Transverse colon (tissue), 4 donors: ENCODE measurements around the gene CCDC43. TPM values are rescaled to one million over a fixed set of nuclear protein-coding genes. Genes with fewer than 3 reads are reported as not detected.

Source experiments
- DNase-seq: peaks from one replicate; pipeline ENCODE4 v3.0.0-alpha.2; 2019
- H3K27ac ChIP-seq, 4 donors: fragments of 200-600 bp; sonication (generic); 2 replicates each; pipeline ENCODE4 v1.5.1; 2016 to 2018; ENCODE audit warnings: inconsistent platforms in 4 of 4
- H3K27me3 ChIP-seq: fragments of 200-600 bp; sonication (generic); 2 replicates; pipeline ENCODE4 v1.5.1; 2017; ENCODE audit warnings: inconsistent platforms
- H3K36me3 ChIP-seq, 4 donors: fragments of 200-600 bp; sonication (generic); 2 replicates each; pipeline ENCODE4 v1.5.1; 2017 to 2019; ENCODE audit warnings: inconsistent platforms in 4 of 4
- H3K4me1 ChIP-seq, 4 donors: fragments of 200-600 bp; sonication (generic); 2 replicates each; pipeline ENCODE4 v1.5.1; 2017 to 2020; ENCODE audit warnings: inconsistent platforms in 4 of 4
- H3K4me3 ChIP-seq, 4 donors: fragments of 200-600 bp; sonication (generic); 1 replicate in 1 of 4; 2 replicates in 3 of 4; pipeline versions ENCODE4 v1.5.1 to v1.6.1; 2017 to 2019; ENCODE audit warnings: inconsistent platforms in 4 of 4
- H3K9me3 ChIP-seq, 2 donors: fragments of 200-600 bp; sonication (generic); 2 replicates each; pipeline ENCODE4 v1.5.1; 2017 to 2019; ENCODE audit warnings: inconsistent platforms in 2 of 2
- CTCF ChIP-seq, 5 experiments: fragments of 200-600 bp in 3 of 5; fragments of 450-650 bp in 2 of 5; sonication (generic) in 3 of 5; IDR thresholded peaks; 1 replicate in 2 of 5; 2 replicates in 3 of 5; pipeline ENCODE4 v1.5.1; 2016 to 2017; ENCODE audit warnings: antibody characterized with exemption in 5 of 5, inconsistent platforms in 3 of 5, mild to moderate bottlenecking in 2 of 5, moderate library complexity in 1 of 5
- EP300 ChIP-seq: sonication (generic); formaldehyde crosslinking; IDR thresholded peaks from one replicate; pipeline ENCODE4 v1.6.1; 2017; ENCODE audit warnings: antibody characterized with exemption, low read depth
- POLR2A ChIP-seq: fragments of 450-650 bp; IDR thresholded peaks from one replicate; pipeline ENCODE4 v1.6.1; 2016; ENCODE audit warnings: antibody characterized with exemption, mild to moderate bottlenecking, moderate library complexity
- POLR2AphosphoS5 ChIP-seq, 3 donors: sonication (generic); formaldehyde crosslinking; IDR thresholded peaks; one replicate each; pipeline ENCODE4 v1.6.1; 2016; ENCODE audit warnings: antibody characterized with exemption in 3 of 3
- WGBS, 2 donors: methylation state at CpG; one replicate each; pipeline ENCODE4 v1.1.5; 2018; ENCODE audit warnings: low coverage in 1 of 2; 5-methylcytosine and 5-hydroxymethylcytosine counted together
- in situ Hi-C, 4 donors: fragments of 200-750 bp; cut with MboI; loops; one replicate each; pipeline versions ENCODE4 v1.15.0 to v1.15.1; 2017; ENCODE audit warnings: low sequenced_read_pairs in 3 of 4, low pct_ligation_motif_present in 1 of 4, low pct_unique_long_range_greater_than_20kb in 1 of 4
- intact Hi-C: fragments of 100-400 bp; cut with DNase I; formaldehyde crosslinking; loops from one replicate; pipeline ENCODE4 v1.15.1; 2023; ENCODE audit warnings: low total_unique reads
- total RNA-seq, 4 donors: library from RNA; depleted of rRNA; stranded (reverse); fragments of >200 nt; gene quantifications; one replicate each; pipeline ENCODE4 v1.1.0, GENCODE V29; 2016

CCDC43 gene
- total RNA-seq, 4 donors from 2014 or later = 2.0 to 16.1 (median 13.8) TPM

DNA sequence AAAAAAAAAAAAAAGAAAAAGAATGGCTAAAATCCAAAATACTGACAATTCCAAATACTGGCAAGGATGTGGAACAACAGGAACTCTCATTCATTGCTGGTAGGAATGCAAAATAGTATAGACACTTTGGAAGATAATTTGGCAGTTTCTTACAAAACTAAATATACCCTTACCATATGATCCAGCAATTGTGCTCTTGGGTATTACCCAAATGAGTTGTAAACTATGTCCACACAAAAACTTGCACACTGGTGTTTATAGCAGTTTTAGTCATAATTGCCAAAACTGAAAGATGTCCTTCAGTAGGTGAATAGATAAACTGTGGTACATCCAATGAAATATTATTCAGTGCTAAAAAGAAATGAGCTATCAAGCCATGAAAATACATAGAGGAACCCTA, 41.8 kb downstream of the CCDC43 start:
- DNase-seq = no peak
- H3K27ac ChIP-seq = no peak overlapping the region
- TF ChIP-seq CTCF (IDR thresholded peaks at IDR 0.05) = no peak
- TF ChIP-seq POLR2A = no peak
- TF ChIP-seq POLR2AphosphoS5 (IDR thresholded peaks at IDR 0.05) = no peak
- no peak for TF ChIP-seq EP300
- intact Hi-C loops = no loop called here
- peaks cover 42% of the 10 kb centered on the region for H3K27me3 ChIP-seq
- no peaks in the 10 kb centered on the region for H3K36me3 ChIP-seq
- in situ Hi-C loops = loop anchor here (10.0 to 25.0 kb wide), 2 partner anchors 110 to 113 kb away; no protein-coding TSS in a partner anchor
- no peaks in the 10 kb centered on the region for H3K9me3 ChIP-seq
- no peak overlapping the region for H3K4me3 ChIP-seq
- H3K4me1 ChIP-seq = no peaks in the 10 kb centered on the region

GRCh38 chr17:44646280-44646679, 43.3 kb downstream of the CCDC43 start:
- Histone ChIP-seq H3K4me1 (no peaks in the 10 kb centered on the region), H3K27me3 (peaks cover 40% of the 10 kb centered on the region), H3K9me3 (no peaks in the 10 kb centered on the region), H3K4me3 (no peak overlapping the region), H3K36me3 (no peaks in the 10 kb centered on the region), H3K27ac (no peak overlapping the region)
- TF ChIP-seq POLR2A = no peak
- TF ChIP-seq CTCF (IDR thresholded peaks at IDR 0.05) = no peak
- TF ChIP-seq EP300 = no peak
- TF ChIP-seq POLR2AphosphoS5 (IDR thresholded peaks at IDR 0.05) = no peak
- DNase-seq = no peak
- in situ Hi-C loops (loop anchor here (10.0 to 25.0 kb wide), 2 partner anchors 109 to 111 kb away; no protein-coding TSS in a partner anchor), intact Hi-C loops (no loop called here)
- 80 to 83% methylated on average over 3 to 4 of the region's 4 CpGs for WGBS, 2 donors

- no peak for DNase-seq
- no peaks in the 10 kb centered on the region for H3K36me3 ChIP-seq
- H3K9me3 ChIP-seq = no peaks in the 10 kb centered on the region
- 71 to 82% methylated on average over 4 to 12 of the region's 12 CpGs for WGBS, 2 donors
- intact Hi-C loops (no loop called here), in situ Hi-C loops (loop anchor here (10.0 to 25.0 kb wide), 2 partner anchors 108 to 111 kb away; no protein-coding TSS in a partner anchor)
- no peak overlapping the region for H3K4me3 ChIP-seq
- TF ChIP-seq EP300 = no peak
- TF ChIP-seq POLR2A = no peak
- TF ChIP-seq POLR2AphosphoS5 (IDR thresholded peaks at IDR 0.05) = no peak
- no peak for TF ChIP-seq CTCF (IDR thresholded peaks at IDR 0.05)
- no peak overlapping the region for H3K27ac ChIP-seq
- H3K27me3 ChIP-seq = peaks cover 30% of the 10 kb centered on the region
- no peaks in the 10 kb centered on the region for H3K4me1 ChIP-seq
Measured at GRCh38 chr17:44645341-44645740, 44.2 kb downstream of the CCDC43 start.

- no peak for TF ChIP-seq CTCF (IDR thresholded peaks at IDR 0.05)
- no peak for TF ChIP-seq POLR2AphosphoS5 (IDR thresholded peaks at IDR 0.05)
- TF ChIP-seq EP300 = no peak
- TF ChIP-seq POLR2A = no peak
- Histone ChIP-seq H3K4me1 (no peaks in the 10 kb centered on the region), H3K36me3 (no peaks in the 10 kb centered on the region), H3K27ac (no peak overlapping the region), H3K4me3 (no peak overlapping the region), H3K27me3 (peaks cover 31% of the 10 kb centered on the region), H3K9me3 (no peaks in the 10 kb centered on the region)
- WGBS, 2 donors = 49 to 57% methylated on average over 6 to 7 of the region's 7 CpGs
- intact Hi-C loops (no loop called here), in situ Hi-C loops (loop anchor here (10.0 to 25.0 kb wide), 2 partner anchors 106 to 108 kb away; no protein-coding TSS in a partner anchor)
- no peak for DNase-seq
Measured at GRCh38 chr17:44642834-44643233, 46.7 kb downstream of the CCDC43 start.
